OCI-LY7 (cell line): Measurements from ENCODE around the gene PEX10. TPM values are rescaled to one million over a fixed set of nuclear protein-coding genes. Genes with fewer than 3 reads are reported as not detected.

Experiments
- BruUV-seq: library from RNA; stranded (reverse); fragments of 400-500 nt; replicated peaks from 2 replicates; lab custom pipeline; 2021; lab: Mats Ljungman, UMichigan
- CTCF ChIA-PET: fragments of 300-600 bp; sonication (Branson Sonifier 250); formaldehyde crosslinking; loops from one replicate; lab custom pipeline; 2022; ENCODE audit warnings: antibody characterized with exemption; ENCODE audit not compliant: unreplicated experiment; lab: Charles Lee
- POLR2A ChIA-PET: fragments of 300-600 bp; sonication (Branson Sonifier 250); formaldehyde crosslinking; loops from one replicate; lab custom pipeline; 2022; ENCODE audit warnings: antibody characterized with exemption; lab: Charles Lee
- DNase-seq: peaks from one replicate; pipeline ENCODE4 v3.0.0-alpha.2; 2015; ENCODE audit warnings: low spot score
- H2AFZ ChIP-seq: fragments of 200-600 bp; sonication (generic), shearing (Covaris generic); 2 replicates; pipeline ENCODE4 v1.6.1; 2014; ENCODE audit warnings: mild to moderate bottlenecking, antibody characterized with exemption, low read length, moderate library complexity
- H3K27ac ChIP-seq: fragments of 200-600 bp; sonication (generic); 2 replicates; pipeline ENCODE4 v1.5.1; 2014; ENCODE audit warnings: mixed run types, low read depth, mild to moderate bottlenecking, moderate library complexity, low read length, inconsistent platforms; ENCODE audit not compliant: poor library complexity, severe bottlenecking
- H3K36me3 ChIP-seq: fragments of 200-600 bp; sonication (generic); 2 replicates; pipeline ENCODE4 v1.6.1; 2014; ENCODE audit warnings: mild to moderate bottlenecking, antibody characterized with exemption, low read length, moderate library complexity, mixed read lengths; ENCODE audit not compliant: insufficient read depth
- H3K4me1 ChIP-seq: fragments of 200-600 bp; sonication (generic); 2 replicates; pipeline ENCODE4 v1.5.1; 2014; ENCODE audit warnings: mild to moderate bottlenecking, low read length; ENCODE audit not compliant: insufficient read depth, poor library complexity, severe bottlenecking
- H3K4me2 ChIP-seq: fragments of 200-600 bp; sonication (generic); 2 replicates; pipeline ENCODE4 v1.6.1; 2014; ENCODE audit warnings: mild to moderate bottlenecking, low read length
- H3K4me3 ChIP-seq: fragments of 200-600 bp; sonication (generic); 2 replicates; pipeline ENCODE4 v1.5.1; 2014; ENCODE audit warnings: mild to moderate bottlenecking, low read depth, low read length; ENCODE audit not compliant: poor library complexity, severe bottlenecking
- H3K79me2 ChIP-seq: fragments of 200-600 bp; sonication (generic); 2 replicates; pipeline ENCODE4 v1.6.1; 2016; ENCODE audit warnings: low read depth, mild to moderate bottlenecking, low read length, moderate library complexity, mixed read lengths; ENCODE audit not compliant: insufficient read depth
- H3K9me2 ChIP-seq: fragments of 200-600 bp; sonication (generic); 2 replicates; pipeline ENCODE4 v1.6.1; 2016; ENCODE audit warnings: mild to moderate bottlenecking, low read length, mixed read lengths; ENCODE audit not compliant: insufficient read depth
- H3K9me3 ChIP-seq: fragments of 200-600 bp; sonication (generic); 2 replicates; pipeline ENCODE4 v1.6.1; 2014; ENCODE audit warnings: mild to moderate bottlenecking, mixed run types, low read length, mixed read lengths
- H4K20me1 ChIP-seq: fragments of 200-600 bp; sonication (generic); 2 replicates; pipeline ENCODE4 v1.6.1; 2014; ENCODE audit warnings: mild to moderate bottlenecking, antibody characterized with exemption, low read length, moderate library complexity, mixed read lengths; ENCODE audit not compliant: insufficient read depth
- CTCF ChIP-seq: fragments of 200-600 bp; sonication (generic); conservative IDR thresholded peaks from 2 replicates; pipeline ENCODE4 v1.5.1; 2014; ENCODE audit warnings: mild to moderate bottlenecking, antibody characterized with exemption, low read length, moderate library complexity, mixed read lengths
- EZH2phosphoT487 ChIP-seq: fragments of 200-600 bp; sonication (generic); IDR thresholded peaks from 2 replicates; pipeline ENCODE4 v1.6.1; 2018; ENCODE audit warnings: low read depth, borderline replicate concordance, mild to moderate bottlenecking, mixed run types, antibody characterized with exemption, low read length, moderate library complexity, mixed read lengths
- intact Hi-C: fragments of 100-400 bp; cut with micrococcal nuclease; formaldehyde crosslinking; loops from one replicate; pipeline ENCODE4 v1.10.0; 2022; ENCODE audit not compliant: unreplicated experiment
- total RNA-seq, 2 experiments: library from RNA; depleted of rRNA in 1 of 2; stranded (reverse); fragments of >200 nt in 1 of 2; shearing (Covaris generic) in 1 of 2; gene quantifications; 2 replicates each; pipeline ENCODE4 v1.2.3, GENCODE V29; 2014 to 2022

Gene PEX10
- total RNA-seq, 2 experiments from 2014 or later: 23.3 to 24.5 TPM

GRCh38 chr1:2355373-2356261, 56.7 kb downstream of the PEX10 start:
- Histone ChIP-seq H3K79me2 (no peaks in the 10 kb centered on the region), H3K9me2 (no peaks in the 10 kb centered on the region), H4K20me1 (no peaks in the 10 kb centered on the region), H3K4me3 (no peak overlapping the region), H3K4me1 (no peaks in the 10 kb centered on the region), H3K9me3 (no peaks in the 10 kb centered on the region), H2AFZ (no peak overlapping the region), H3K27ac (no peak overlapping the region), H3K4me2 (no peak overlapping the region), H3K36me3 (no peaks in the 10 kb centered on the region)
- intact Hi-C loops: no loop called here
- DNase-seq: no peak
- no TSS peak for BruUV-seq
- TF ChIP-seq EZH2phosphoT487 (no peak), CTCF (no peak)
- CTCF ChIA-PET: no interaction called here
- POLR2A ChIA-PET: no interaction called here

- BruUV-seq: no TSS peak
- Histone ChIP-seq H3K36me3 (no peaks in the 10 kb centered on the region), H2AFZ (no peak overlapping the region), H4K20me1 (no peaks in the 10 kb centered on the region), H3K4me3 (no peak overlapping the region), H3K9me2 (no peaks in the 10 kb centered on the region), H3K27ac (no peak overlapping the region), H3K4me1 (no peaks in the 10 kb centered on the region), H3K79me2 (no peaks in the 10 kb centered on the region), H3K9me3 (no peaks in the 10 kb centered on the region), H3K4me2 (no peak overlapping the region)
- no peak for DNase-seq
- TF ChIP-seq EZH2phosphoT487: no peak
- no peak for TF ChIP-seq CTCF
- intact Hi-C loops: no loop called here
- POLR2A ChIA-PET: no interaction called here
- CTCF ChIA-PET: no interaction called here
Observed at GRCh38 chr1:2354511-2355372, 57.6 kb downstream of the PEX10 start.

Other genes starting within 250 kb of the PEX10 start
- 25.7 and 47.4 TPM in 2 replicates for gene FAAP20, start 217.8 kb downstream of the PEX10 start, total RNA-seq (2014; rRNA removed; shearing (Covaris generic))
- 55.4 and 55.7 TPM in 2 replicates for gene FAAP20, start 217.8 kb downstream of the PEX10 start, total RNA-seq (2022)
- gene SKI, start 184.2 kb downstream of the PEX10 start, total RNA-seq (2014; rRNA removed; shearing (Covaris generic)): 3.4 and 4.7 TPM in 2 replicates
- gene SKI, start 184.2 kb downstream of the PEX10 start, total RNA-seq (2022): 10.0 and 11.7 TPM in 2 replicates
- 13.1 and 19.4 TPM in 2 replicates for gene MORN1, start 21.0 kb downstream of the PEX10 start, total RNA-seq (2014; rRNA removed; shearing (Covaris generic))
- 23.6 and 29.7 TPM in 2 replicates for gene MORN1, start 21.0 kb downstream of the PEX10 start, total RNA-seq (2022)
- gene RER1, start 20.7 kb downstream of the PEX10 start, total RNA-seq (2014; rRNA removed; shearing (Covaris generic)): 54.4 and 60.5 TPM in 2 replicates
- gene RER1, start 20.7 kb downstream of the PEX10 start, total RNA-seq (2022): 113 and 138 TPM in 2 replicates
- 1.8 and 2.2 TPM in 2 replicates for gene PLCH2, start 63.7 kb upstream of the PEX10 start, total RNA-seq (2014; rRNA removed; shearing (Covaris generic))
- 1.0 and 1.4 TPM in 2 replicates for gene PLCH2, start 63.7 kb upstream of the PEX10 start, total RNA-seq (2022)
- 43.6 and 55.9 TPM in 2 replicates for gene PANK4, start 114.0 kb upstream of the PEX10 start, total RNA-seq (2014; rRNA removed; shearing (Covaris generic))
- 49.1 and 53.9 TPM in 2 replicates for gene PANK4, start 114.0 kb upstream of the PEX10 start, total RNA-seq (2022)
- gene HES5, start 117.7 kb upstream of the PEX10 start, total RNA-seq (2014; rRNA removed; shearing (Covaris generic)): not detected in 2 replicates
- not detected in 2 replicates for gene HES5, start 117.7 kb upstream of the PEX10 start, total RNA-seq (2022)
- gene TNFRSF14, start 143.8 kb upstream of the PEX10 start, total RNA-seq (2014; rRNA removed; shearing (Covaris generic)): 15.0 and 18.5 TPM in 2 replicates
- 15.7 and 18.9 TPM in 2 replicates for gene TNFRSF14, start 143.8 kb upstream of the PEX10 start, total RNA-seq (2022)
- gene PRXL2B, start 174.2 kb upstream of the PEX10 start, total RNA-seq (2014; rRNA removed; shearing (Covaris generic)): 7.0 and 10.4 TPM in 2 replicates
- gene PRXL2B, start 174.2 kb upstream of the PEX10 start, total RNA-seq (2022): 4.8 and 5.2 TPM in 2 replicates
- gene MMEL1, start 220.5 kb upstream of the PEX10 start, total RNA-seq (2014; rRNA removed; shearing (Covaris generic)): not detected in 2 replicates
- not detected in 2 replicates for gene MMEL1, start 220.5 kb upstream of the PEX10 start, total RNA-seq (2022)